ENCODE data around the gene TAS1R2. TPM values are rescaled to one million over a fixed set of nuclear protein-coding genes. Genes with fewer than 3 reads are reported as not detected.

TAS1R2 gene
- total RNA-seq, 1 experiment from 2014 or later, result not detected

DNA sequence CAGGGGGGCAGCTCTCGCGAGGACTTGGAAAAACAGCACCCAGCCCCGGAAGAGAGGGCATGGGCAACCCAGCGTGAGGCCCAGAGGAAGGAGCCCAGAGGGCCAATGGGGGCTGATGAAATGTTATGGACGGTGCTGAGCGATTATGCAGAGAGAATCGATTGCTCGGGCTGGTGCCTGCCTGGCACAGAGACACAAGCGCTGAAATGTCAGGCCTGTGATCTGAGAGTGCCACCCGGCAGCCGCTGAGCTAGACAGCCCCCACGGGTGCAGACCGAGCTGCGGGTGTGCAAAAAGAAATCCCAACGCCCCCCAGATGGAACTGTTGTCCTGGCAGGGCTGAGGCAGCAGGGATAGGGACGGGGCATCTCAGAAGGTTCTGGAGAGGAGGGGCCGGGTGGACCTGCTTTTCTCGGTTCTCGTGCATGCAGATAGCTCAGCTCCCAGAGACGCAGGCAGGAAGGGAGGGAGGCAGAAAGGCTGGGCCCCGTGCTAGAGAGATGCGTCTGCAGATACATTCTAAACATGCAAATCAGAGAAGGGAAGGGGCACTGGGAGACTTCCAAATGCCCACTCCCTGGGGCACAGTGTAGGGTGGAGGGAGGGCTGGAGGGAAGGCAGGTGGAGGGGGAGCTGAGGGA is 41.5 kb downstream of the TAS1R2 start:
- H3K14ac ChIP-seq (ENCODE audit: insufficient read depth, low read length), result no peak overlapping the region
- H2BK15ac ChIP-seq (ENCODE audit: low read depth, low read length), result no peak overlapping the region
- H3K56ac ChIP-seq (ENCODE audit: insufficient read length, low read depth, low read length), result no peak overlapping the region
- Mint-ChIP-seq H3K27me3 (ENCODE audit: low read depth) (peaks cover 45% of the 10 kb centered on the region), H3K4me3 (no peak overlapping the region; a peak in 1 of 5 replicates), H3K9me3 (no peaks in the 10 kb centered on the region; a peak in 1 of 5 replicates), H3K27ac (no peak overlapping the region), H3K36me3 (ENCODE audit: insufficient read depth in 1 of 3, low read depth in 3 of 3) (no peaks in the 10 kb centered on the region), H3K4me1 (peaks cover 11 to 34% of the 10 kb centered on the region in 2 experiments)
- H3K4ac ChIP-seq (ENCODE audit: low read depth, low read length), result no peak overlapping the region
- no peak overlapping the region for H4K8ac ChIP-seq (replicated peaks; ENCODE audit: insufficient read length, low read depth, low read length)
- no peaks in the 10 kb centered on the region for H3K79me2 ChIP-seq (ENCODE audit: insufficient read depth, low read length)
- H2BK12ac ChIP-seq (ENCODE audit: insufficient read length, low read depth, low read length), result no peak overlapping the region
- no peaks in the 10 kb centered on the region for H3K79me1 ChIP-seq (ENCODE audit: insufficient read depth, low read depth, low read length, poor library complexity, severe bottlenecking)
- no peak overlapping the region for H4K91ac ChIP-seq (ENCODE audit: insufficient read length, low read depth, low read length)
- H4K5ac ChIP-seq (ENCODE audit: insufficient read length, low read depth, low read length), result no peak overlapping the region
- no peak overlapping the region for H2BK120ac ChIP-seq (ENCODE audit: low read depth, low read length, poor library complexity, severe bottlenecking)
- no peak overlapping the region for H2AFZ ChIP-seq (ENCODE audit: low read length)
- H2BK20ac ChIP-seq (ENCODE audit: low read depth, low read length, poor library complexity, severe bottlenecking), result no peak overlapping the region
- TF ChIP-seq, protein P1, sequence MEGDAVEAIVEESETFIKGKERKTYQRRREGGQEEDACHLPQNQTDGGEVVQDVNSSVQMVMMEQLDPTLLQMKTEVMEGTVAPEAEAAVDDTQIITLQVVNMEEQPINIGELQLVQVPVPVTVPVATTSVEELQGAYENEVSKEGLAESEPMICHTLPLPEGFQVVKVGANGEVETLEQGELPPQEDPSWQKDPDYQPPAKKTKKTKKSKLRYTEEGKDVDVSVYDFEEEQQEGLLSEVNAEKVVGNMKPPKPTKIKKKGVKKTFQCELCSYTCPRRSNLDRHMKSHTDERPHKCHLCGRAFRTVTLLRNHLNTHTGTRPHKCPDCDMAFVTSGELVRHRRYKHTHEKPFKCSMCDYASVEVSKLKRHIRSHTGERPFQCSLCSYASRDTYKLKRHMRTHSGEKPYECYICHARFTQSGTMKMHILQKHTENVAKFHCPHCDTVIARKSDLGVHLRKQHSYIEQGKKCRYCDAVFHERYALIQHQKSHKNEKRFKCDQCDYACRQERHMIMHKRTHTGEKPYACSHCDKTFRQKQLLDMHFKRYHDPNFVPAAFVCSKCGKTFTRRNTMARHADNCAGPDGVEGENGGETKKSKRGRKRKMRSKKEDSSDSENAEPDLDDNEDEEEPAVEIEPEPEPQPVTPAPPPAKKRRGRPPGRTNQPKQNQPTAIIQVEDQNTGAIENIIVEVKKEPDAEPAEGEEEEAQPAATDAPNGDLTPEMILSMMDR (conservative IDR thresholded peaks at IDR 0.05), result no peak
- no peaks in the 10 kb centered on the region for H3K4me1 ChIP-seq (ENCODE audit: insufficient read depth, low read length)
- no peaks in the 10 kb centered on the region for H4K20me1 ChIP-seq (ENCODE audit: control insufficient read depth, insufficient read depth, insufficient read length)
- H3K4me2 ChIP-seq (ENCODE audit: insufficient read depth, insufficient read length, low read length), result no peak overlapping the region
- no peaks in the 10 kb centered on the region; the same call in 1 of the 2 replicates for H3K27me3 ChIP-seq (ENCODE audit: insufficient read depth, low read length)
- H3K23me2 ChIP-seq (ENCODE audit: insufficient read length, low read depth, low read length, poor library complexity, severe bottlenecking), result no peaks in the 10 kb centered on the region
- no peak overlapping the region for H3K27ac ChIP-seq (ENCODE audit: insufficient read length, low read depth, low read length)
- no peak overlapping the region for H3T11ph ChIP-seq (ENCODE audit: low read length)
- H3K9ac ChIP-seq (ENCODE audit: extremely low read depth, insufficient read length, low read length), result no peak overlapping the region
- H3K9me3 ChIP-seq (ENCODE audit: control insufficient read depth, low read depth, low read length), result no peaks in the 10 kb centered on the region
- no peak overlapping the region for H2BK5ac ChIP-seq (ENCODE audit: insufficient read length, low read length)
- no peak for DNase-seq
- no peak overlapping the region for H3K23ac ChIP-seq (ENCODE audit: insufficient read length, low read depth, low read length)
- no peak overlapping the region for H2AK5ac ChIP-seq (ENCODE audit: insufficient read length, low read length)
- WGBS (ENCODE audit: extremely low coverage, insufficient read length, low lambda C conversion rate), result no CpG with 5 or more reads among the region's 22 CpGs
- H3K18ac ChIP-seq (ENCODE audit: insufficient read length, low read depth, low read length), result no peak overlapping the region

Measured in H9 (cell line).